Endothelial cell of umbilical vein (primary cell): ENCODE measurements around the gene CCSER1. TPM values are rescaled to one million over a fixed set of nuclear protein-coding genes. Genes with fewer than 3 reads are reported as not detected.

Experiments used
- BruUV-seq: library from RNA; stranded (reverse); fragments of 400-500 nt; replicated peaks from 2 replicates; lab custom pipeline; 2021; lab: Mats Ljungman, UMichigan
- CTCF ChIA-PET: fragments of 300-600, 350-600 bp; sonication (Branson Sonifier 250); formaldehyde crosslinking; loops from one replicate; lab custom pipeline; 2021; ENCODE audit warnings: antibody characterized with exemption, inconsistent platforms; lab: Charles Lee
- POLR2A ChIA-PET: fragments of 300-600, 350-600 bp; sonication (Branson Sonifier 250); formaldehyde crosslinking; loops from one replicate; lab custom pipeline; 2021; ENCODE audit warnings: antibody characterized with exemption, inconsistent platforms; lab: Charles Lee
- DNase-seq: peaks from one replicate; pipeline ENCODE4 v3.0.0-alpha.2; 2011; ENCODE audit warnings: low read depth, low spot score
- FAIRE-seq: peaks from 2 replicates; lab custom pipeline; 2011; peaks lifted over from hg19 to GRCh38; lab: Jason Lieb, UNC
- H2AFZ ChIP-seq: 2 replicates; pipeline ENCODE4 v1.6.0; 2012; ENCODE audit warnings: low read depth, low read length, control low read depth, inconsistent platforms
- H3K27ac ChIP-seq: 2 replicates; pipeline ENCODE4 v1.5.1; 2011; ENCODE audit warnings: low read depth, mild to moderate bottlenecking, control low read depth, low read length, moderate library complexity; ENCODE audit not compliant: insufficient read depth
- H3K27me3 ChIP-seq, 2 experiments: 2 replicates each; pipeline versions ENCODE4 v1.6.0 to v1.6.1; 2011; ENCODE audit warnings: low read length in 2 of 2, mixed read lengths in 1 of 2; ENCODE audit not compliant: control insufficient read depth in 2 of 2, insufficient read depth in 2 of 2
- H3K36me3 ChIP-seq, 2 experiments: 2 replicates in 1 of 2; 3 replicates in 1 of 2; pipeline ENCODE4 v1.5.1; 2011; ENCODE audit warnings: low read length in 2 of 2, mild to moderate bottlenecking in 1 of 2, moderate library complexity in 1 of 2; ENCODE audit not compliant: control insufficient read depth in 2 of 2, insufficient read depth in 2 of 2; ENCODE audit errors: extremely low read depth in 1 of 2
- H3K4me1 ChIP-seq: 3 replicates; pipeline ENCODE4 v1.5.1; 2011; ENCODE audit warnings: mild to moderate bottlenecking, low read length; ENCODE audit not compliant: control insufficient read depth, insufficient read depth; ENCODE audit errors: extremely low read depth
- H3K4me2 ChIP-seq: 2 replicates; pipeline ENCODE4 v1.6.1; 2011; ENCODE audit warnings: low read length, control low read depth, mixed read lengths; ENCODE audit not compliant: insufficient read depth
- H3K4me3 ChIP-seq, 3 experiments: fragments of 200-600 bp in 1 of 3; sonication (generic), shearing (Covaris generic) in 1 of 3; replicated peaks in 1 of 3; 2 replicates each; pipeline ENCODE4 v1.5.1; 2011 to 2016; ENCODE audit warnings: control low read depth in 3 of 3, low read length in 3 of 3, mild to moderate bottlenecking in 2 of 3, inconsistent platforms in 1 of 3, low read depth in 1 of 3, moderate library complexity in 1 of 3; ENCODE audit not compliant: insufficient read depth in 1 of 3
- H3K79me2 ChIP-seq: 2 replicates; pipeline ENCODE4 v1.6.0; 2012; ENCODE audit warnings: low read length, inconsistent platforms; ENCODE audit not compliant: control insufficient read depth, insufficient read depth
- H3K9ac ChIP-seq: replicated peaks from 2 replicates; pipeline ENCODE3; 2011; ENCODE audit warnings: low read length, control low read depth; ENCODE audit not compliant: insufficient read depth; ENCODE audit errors: extremely low read depth
- H3K9me1 ChIP-seq: replicated peaks from 3 replicates; pipeline ENCODE4 v1.6.0; 2011; ENCODE audit warnings: mild to moderate bottlenecking, low read length; ENCODE audit not compliant: control insufficient read depth, insufficient read depth; ENCODE audit errors: extremely low read depth
- H3K9me3 ChIP-seq: replicated peaks from 2 replicates; pipeline ENCODE4 v1.5.1; 2012; ENCODE audit warnings: low read length, inconsistent platforms; ENCODE audit not compliant: control insufficient read depth, insufficient read depth
- H4K20me1 ChIP-seq: replicated peaks from 2 replicates; pipeline ENCODE3; 2011; ENCODE audit warnings: mild to moderate bottlenecking, low read length; ENCODE audit not compliant: control insufficient read depth, insufficient read depth; ENCODE audit errors: extremely low read depth
- CTCF ChIP-seq, 2 donors: IDR thresholded peaks; 1 replicate in 1 of 2; 2 replicates in 1 of 2; pipeline ENCODE4 v1.5.1; 2011; ENCODE audit warnings: low read length in 2 of 2, mild to moderate bottlenecking in 2 of 2, moderate library complexity in 2 of 2, control low read depth in 1 of 2, inconsistent platforms in 1 of 2, low read depth in 1 of 2; ENCODE audit not compliant: insufficient read depth in 1 of 2; ENCODE audit errors: extremely low read depth in 1 of 2
- EZH2 ChIP-seq: IDR thresholded peaks from 2 replicates; pipeline ENCODE4 v1.6.1; 2012; ENCODE audit warnings: borderline replicate concordance, low read depth, mild to moderate bottlenecking, moderate library complexity, low read length, inconsistent platforms; ENCODE audit not compliant: severe bottlenecking
- FOS ChIP-seq: IDR thresholded peaks from 2 replicates; pipeline ENCODE4 v1.6.1; 2011; ENCODE audit warnings: mild to moderate bottlenecking, low read length, moderate library complexity, borderline replicate concordance; ENCODE audit not compliant: insufficient read depth
- GATA2 ChIP-seq: IDR thresholded peaks from 2 replicates; pipeline ENCODE4 v1.7.0; 2011; ENCODE audit warnings: low read depth, mild to moderate bottlenecking, moderate library complexity, mixed read lengths, low read length; ENCODE audit not compliant: insufficient read length, insufficient read depth
- JUN ChIP-seq: IDR thresholded peaks from 2 replicates; pipeline ENCODE4 v1.6.1; 2011; ENCODE audit warnings: borderline replicate concordance, low read depth; ENCODE audit not compliant: insufficient read length, insufficient read depth
- MAX ChIP-seq: IDR thresholded peaks from 2 replicates; pipeline ENCODE4 v1.6.1; 2011; ENCODE audit not compliant: insufficient read depth, insufficient read length
- MYC ChIP-seq: IDR thresholded peaks from one replicate; pipeline ENCODE4 v1.6.1; 2011; ENCODE audit warnings: mild to moderate bottlenecking, low read depth, low read length
- POLR2A ChIP-seq: IDR thresholded peaks from 2 replicates; pipeline ENCODE4 v1.6.1; 2012; ENCODE audit warnings: low read depth, mild to moderate bottlenecking, control low read depth, low read length
- POLR2AphosphoS5 ChIP-seq: IDR thresholded peaks from 2 replicates; pipeline ENCODE4 v1.6.1; 2012; ENCODE audit warnings: low read depth, mild to moderate bottlenecking, control low read depth, low read length, moderate library complexity; ENCODE audit not compliant: insufficient read depth
- dilution Hi-C: fragments of 300-500 bp; cut with MboI; formaldehyde crosslinking; loops from one replicate; pipeline ENCODE4 v1.15.0; 2019; ENCODE audit warnings: low sequenced_read_pairs; ENCODE audit not compliant: extremely low pct_ligation_motif_present
- intact Hi-C: fragments of 100-400 bp; cut with micrococcal nuclease; formaldehyde crosslinking; loops from one replicate; pipeline ENCODE4 v1.10.0; 2022
- polyA plus RNA-seq, 4 experiments: library from polyadenylated mRNA; depleted of rRNA in 3 of 4; stranded (reverse) in 3 of 4; unstranded in 1 of 4; fragments of >200 nt; gene quantifications; 2 replicates each; pipeline versions ENCODE4 v1.2.1 to v1.2.3, GENCODE V29; 2011 to 2012; ENCODE audit warnings: missing spikeins in 1 of 4
- total RNA-seq: library from RNA; stranded (reverse); gene quantifications from 2 replicates; pipeline ENCODE4 v1.2.3, GENCODE V29; 2021

CCSER1 gene
- total and polyA plus RNA-seq, 2 donors (not counting 3 experiments of a cell fraction or from before 2014, with no cell fraction given) = 0.11 to 1.8 TPM

GRCh38 chr4:90545380-90545779 is 418.2 kb downstream of the CCSER1 start:
- Histone ChIP-seq H3K4me3 (no peak overlapping the region), H3K36me3 (no peaks in the 10 kb centered on the region), H3K9me3 (no peaks in the 10 kb centered on the region), H3K9me1 (no peaks in the 10 kb centered on the region), H3K27ac (no peak overlapping the region), H3K79me2 (no peaks in the 10 kb centered on the region), H3K4me1 (no peaks in the 10 kb centered on the region), H3K9ac (no peak overlapping the region), H4K20me1 (no peaks in the 10 kb centered on the region), H3K27me3 (no peaks in the 10 kb centered on the region), H3K4me2 (no peak overlapping the region), H2AFZ (no peak overlapping the region)
- DNase-seq (no peak), FAIRE-seq (no peak)
- BruUV-seq = no TSS peak
- ChIA-PET CTCF (no interaction called here), POLR2A (no interaction called here)
- dilution Hi-C loops (no loop called here), intact Hi-C loops (no loop called here)
- no peak for TF ChIP-seq POLR2A
- TF ChIP-seq FOS = no peak
- TF ChIP-seq POLR2AphosphoS5 = no peak
- no peak for TF ChIP-seq JUN
- TF ChIP-seq CTCF (IDR thresholded peaks at IDR 0.05; ENCODE audit: extremely low read depth in 1 of 2, insufficient read depth in 1 of 2, low read depth in 1 of 2, low read length in 2 of 2) = no peak
- no peak for TF ChIP-seq GATA2
- no peak for TF ChIP-seq EZH2
- no peak for TF ChIP-seq MAX
- no peak for TF ChIP-seq MYC
